COLO668 (cell line): Measurements from ENCODE around the gene RBM4.
A peak's percentile ranks its signal among the peaks of the same experiment; 100 is the strongest.

Experiments
- DNase-seq: peaks from one replicate; lab custom pipeline; 2025; ENCODE audit not compliant: unreplicated experiment; lab: John Stamatoyannopoulos, UW

Gene RBM4

DNA sequence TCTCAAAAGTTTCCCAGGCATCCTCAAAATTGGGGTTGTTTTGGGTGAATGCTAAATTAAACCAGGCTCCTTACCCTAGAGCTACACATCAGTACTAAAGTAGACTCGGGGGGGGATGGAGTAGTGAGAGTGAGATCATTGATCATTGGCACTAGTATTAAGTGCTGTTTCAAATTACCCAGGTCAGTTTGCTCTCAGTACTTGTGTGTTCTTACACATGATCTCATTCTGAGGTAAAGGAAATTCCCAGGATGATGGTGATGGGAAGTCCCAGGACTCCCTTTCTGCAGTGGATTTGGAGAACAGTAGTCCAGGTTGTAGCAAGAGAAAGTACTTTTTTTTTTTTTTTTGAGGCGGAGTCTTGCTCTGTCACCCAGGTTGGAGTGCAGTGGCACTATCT, 12.5 kb downstream of the RBM4 start:
- DNase-seq = no peak

DNA sequence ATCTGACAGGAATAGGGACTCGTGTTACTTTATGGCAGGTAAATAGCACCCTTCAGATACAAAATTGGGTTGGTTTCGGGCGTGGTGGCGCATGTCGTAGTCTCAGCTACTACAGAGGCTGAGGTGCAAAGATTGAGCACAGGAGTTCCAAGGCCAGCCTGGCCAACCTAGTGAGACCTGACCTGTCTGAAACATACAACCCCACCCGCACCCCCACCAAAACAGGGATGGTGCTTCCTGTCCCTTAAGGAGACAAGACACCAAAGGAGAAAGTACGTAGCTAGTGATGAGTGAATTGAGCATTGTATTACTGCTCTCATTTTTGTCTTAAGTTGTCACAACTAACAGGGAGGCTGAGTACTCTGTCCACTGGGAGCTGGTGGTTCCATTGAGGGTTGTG, 14.1 kb downstream of the RBM4 start:
- DNase-seq = no peak

- DNase-seq = no peak
Observed at GRCh38 chr11:66653123-66653522, 14.6 kb downstream of the RBM4 start.

- DNase-seq = no peak
Observed at GRCh38 chr11:66659763-66660162, 21.3 kb downstream of the RBM4 start.

- DNase-seq = no peak
Observed at GRCh38 chr11:66663741-66664296, 25.3 kb downstream of the RBM4 start.

GRCh38 chr11:66665369-66665768, 26.9 kb downstream of the RBM4 start:
- no peak for DNase-seq

DNA sequence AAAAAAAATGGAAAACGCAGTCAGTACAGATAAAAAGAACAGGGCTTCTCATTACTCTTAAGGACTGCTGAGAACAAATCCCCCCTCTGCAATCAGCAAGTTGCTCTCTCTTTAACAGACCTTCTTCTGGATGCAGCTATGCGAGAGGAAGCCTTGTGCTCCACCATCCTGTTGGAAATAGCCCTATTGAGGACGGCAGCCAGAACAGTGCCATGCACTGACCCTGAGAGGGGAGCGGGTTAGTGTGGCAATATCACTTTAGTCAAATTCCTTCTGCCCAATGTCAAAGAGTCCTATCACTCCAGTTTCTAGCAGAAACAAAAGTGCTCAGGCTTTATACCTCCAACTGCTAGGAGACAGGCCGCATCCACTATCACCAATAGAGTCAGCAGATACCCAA, 32.3 kb downstream of the RBM4 start:
- DNase-seq = no peak

GRCh38 chr11:66674964-66675602, 36.6 kb downstream of the RBM4 start:
- DNase-seq = no peak

GRCh38 chr11:66676282-66676919, 37.9 kb downstream of the RBM4 start:
- DNase-seq = no peak

DNA sequence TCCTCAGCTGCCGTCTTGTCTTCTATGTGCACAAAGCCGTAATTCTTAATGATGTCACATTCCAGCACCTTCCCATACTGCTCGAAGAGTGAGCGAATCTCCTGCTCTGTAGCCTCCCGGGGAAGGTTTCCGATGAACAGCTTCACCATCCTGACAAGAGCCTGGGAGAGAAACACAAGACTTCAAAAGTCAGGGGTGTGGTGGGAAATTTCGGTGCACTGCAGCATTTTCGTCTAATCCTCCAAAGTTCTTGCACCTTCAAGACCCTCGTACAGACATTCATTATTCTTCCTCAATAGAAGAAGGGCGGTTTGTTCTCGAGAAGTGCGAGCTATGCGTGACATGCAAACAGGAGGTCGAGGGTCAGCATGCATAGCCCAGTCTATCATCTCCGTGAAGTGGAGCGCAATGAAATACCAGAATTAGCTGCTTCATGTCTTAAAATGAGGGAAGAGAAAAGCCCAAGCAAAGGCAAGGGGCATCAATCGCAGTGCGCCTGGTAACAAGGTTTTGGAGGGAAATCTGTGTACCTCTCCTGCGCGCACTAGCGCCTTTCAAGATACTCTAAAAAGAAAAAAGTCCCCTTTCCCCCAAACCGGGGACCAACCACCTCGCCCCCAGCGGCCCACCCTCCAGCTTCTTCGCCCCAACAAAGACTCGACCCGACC, 38.6 kb downstream of the RBM4 start:
- DNase-seq = no peak

DNA sequence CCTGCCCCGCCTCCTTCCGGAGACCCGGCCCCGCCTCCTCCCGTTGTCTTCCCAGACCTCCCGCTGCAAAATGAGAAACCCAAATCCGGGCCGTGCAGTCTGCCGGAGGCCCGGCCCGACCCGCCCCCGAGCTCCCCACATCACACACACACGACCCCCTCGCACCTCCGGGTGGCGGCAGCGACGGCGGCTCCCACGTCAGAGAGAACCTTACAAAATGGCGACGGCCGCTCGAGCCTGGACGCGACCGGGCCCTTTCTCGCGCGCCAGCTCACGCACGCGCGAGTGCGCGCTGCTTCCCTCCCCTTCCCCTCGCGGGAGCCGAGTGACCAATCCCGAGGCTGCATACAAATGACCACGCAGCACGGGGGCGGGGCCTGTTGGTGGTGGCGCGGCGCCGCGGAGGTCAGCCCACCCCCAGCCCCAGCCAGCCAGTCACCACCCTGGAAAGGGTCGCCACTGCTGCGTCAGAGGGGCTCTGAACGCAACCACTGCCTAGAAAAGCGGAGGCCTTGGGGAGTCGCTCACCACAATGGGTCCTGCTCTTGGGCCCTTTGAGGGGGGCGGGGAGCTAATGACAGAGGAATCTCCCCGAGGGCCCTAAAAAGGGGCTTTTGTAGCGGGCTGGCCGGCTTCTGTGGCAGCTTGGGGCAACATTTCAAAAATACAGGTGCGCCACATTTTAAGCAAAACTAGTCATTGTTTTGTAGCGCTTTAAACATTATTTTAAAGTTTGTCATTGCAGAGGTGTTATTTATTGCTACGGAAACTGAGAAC, 39.3 kb downstream of the RBM4 start, which contains the start of gene RBM4B:
Gene RBM4B, minus strand, starts transcription at position 289 of the 777 bp plus-strand sequence. CDS start 808 bp downstream, outside the sequence.
- DNase-seq = peak; percentile 98

GRCh38 chr11:66680966-66681645, 42.6 kb downstream of the RBM4 start:
- no peak for DNase-seq

- no peak for DNase-seq
Observed at GRCh38 chr11:66683877-66684276, 45.4 kb downstream of the RBM4 start.

DNA sequence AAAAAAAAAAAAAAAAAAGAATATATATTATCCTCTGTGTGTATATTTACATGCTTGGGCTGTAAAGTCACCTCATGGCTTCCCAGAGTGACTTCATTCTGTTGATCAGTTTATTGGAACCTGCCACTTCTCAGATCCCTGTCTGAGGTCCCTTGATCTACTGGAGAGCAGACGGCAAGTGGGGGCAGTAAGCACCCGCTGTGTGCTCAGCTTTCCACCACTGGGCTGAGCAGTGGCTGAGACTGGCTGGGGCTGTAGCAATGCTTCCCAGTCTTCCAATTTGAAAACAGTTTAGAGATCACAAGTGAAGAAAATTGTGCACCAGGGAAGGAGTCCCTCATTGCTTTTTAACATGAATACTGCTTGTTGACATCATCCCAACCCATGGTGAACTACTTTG, 46.1 kb downstream of the RBM4 start:
- DNase-seq = no peak

GRCh38 chr11:66685276-66686099, 47.0 kb downstream of the RBM4 start:
- DNase-seq = peak; percentile 58

DNA sequence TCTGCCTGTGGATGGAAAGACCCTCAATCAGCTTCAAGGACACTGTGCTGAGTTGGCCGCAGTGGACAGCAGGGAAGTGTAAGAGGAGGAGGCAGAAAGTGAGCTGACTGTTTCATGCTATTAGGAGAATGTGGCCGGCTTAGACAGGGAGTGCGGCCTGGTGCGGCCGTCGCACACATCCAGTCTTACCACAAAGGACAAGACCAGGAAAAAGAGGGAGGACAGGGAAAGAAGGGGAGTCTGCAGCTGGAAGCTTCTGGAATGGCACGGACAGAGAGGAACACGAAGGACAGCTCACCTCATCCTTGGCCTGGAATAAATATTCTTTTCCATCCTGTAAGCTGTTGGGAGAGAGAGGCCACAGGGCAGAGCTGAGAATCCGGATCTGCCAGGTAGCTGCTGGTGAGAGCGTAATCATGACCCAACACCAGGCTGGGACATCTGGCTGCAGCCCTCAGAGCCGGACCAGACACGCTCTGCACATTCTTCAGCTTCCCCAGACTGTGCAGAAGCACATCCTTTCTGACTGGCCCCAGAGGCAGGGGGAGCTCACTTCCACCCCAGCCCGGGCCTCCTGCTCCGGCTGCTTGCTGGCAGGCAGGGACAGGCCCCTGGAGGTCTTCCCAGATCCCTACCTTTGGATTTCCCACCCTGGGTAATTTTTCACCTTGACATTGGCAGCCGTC, 47.7 kb downstream of the RBM4 start:
- no peak for DNase-seq

DNA sequence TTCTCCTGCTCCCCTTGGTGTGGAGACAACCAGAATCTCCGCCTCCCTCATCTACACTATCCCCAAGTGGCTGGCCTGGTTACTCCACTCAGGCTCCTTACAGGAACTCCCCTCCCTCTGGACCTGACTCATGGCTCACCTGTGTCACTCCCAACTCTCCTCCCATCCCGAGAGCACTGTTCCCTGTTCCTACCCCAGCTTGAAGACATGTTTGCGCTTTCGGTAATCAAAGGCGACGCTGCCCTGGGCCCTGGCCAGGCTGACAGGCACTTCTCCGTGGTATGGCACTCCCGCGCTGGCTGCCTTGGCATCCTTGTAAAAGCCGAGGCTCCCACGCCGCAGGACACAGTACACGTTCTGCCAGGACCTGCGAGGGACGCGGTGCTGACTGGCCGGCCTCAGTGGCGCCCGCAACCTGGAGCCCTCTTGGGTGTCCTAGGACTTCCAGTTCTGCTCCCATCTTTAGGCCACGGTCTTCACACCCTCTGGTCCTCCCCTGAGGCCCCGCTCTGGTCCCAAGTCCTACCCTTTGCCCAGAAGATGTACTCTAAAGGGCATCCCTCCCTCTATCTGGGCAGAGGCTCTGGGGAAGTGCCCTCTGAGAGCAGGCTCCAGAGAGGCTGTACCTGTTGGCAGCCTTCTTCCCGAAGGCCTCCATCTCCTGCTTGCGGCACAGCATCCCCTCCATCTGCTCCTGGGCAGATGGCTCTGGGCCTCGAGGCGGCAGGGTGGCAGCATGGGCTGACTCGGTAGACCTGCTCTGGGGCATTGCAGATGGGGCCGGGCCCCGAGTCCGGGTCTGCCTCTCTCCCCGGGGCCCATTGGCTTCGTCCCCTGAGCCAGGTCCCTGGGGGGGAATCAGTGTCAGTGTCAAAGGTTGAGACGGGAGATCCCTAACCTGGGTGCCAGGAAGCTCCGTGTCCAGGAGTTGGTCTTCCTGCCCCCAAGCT, 48.6 kb downstream of the RBM4 start:
- DNase-seq = no peak

- DNase-seq = no peak
Observed at GRCh38 chr11:66687831-66688281, 49.4 kb downstream of the RBM4 start.
